ENCODE results near the gene RELN.

- TF ChIP-seq, protein P1, sequence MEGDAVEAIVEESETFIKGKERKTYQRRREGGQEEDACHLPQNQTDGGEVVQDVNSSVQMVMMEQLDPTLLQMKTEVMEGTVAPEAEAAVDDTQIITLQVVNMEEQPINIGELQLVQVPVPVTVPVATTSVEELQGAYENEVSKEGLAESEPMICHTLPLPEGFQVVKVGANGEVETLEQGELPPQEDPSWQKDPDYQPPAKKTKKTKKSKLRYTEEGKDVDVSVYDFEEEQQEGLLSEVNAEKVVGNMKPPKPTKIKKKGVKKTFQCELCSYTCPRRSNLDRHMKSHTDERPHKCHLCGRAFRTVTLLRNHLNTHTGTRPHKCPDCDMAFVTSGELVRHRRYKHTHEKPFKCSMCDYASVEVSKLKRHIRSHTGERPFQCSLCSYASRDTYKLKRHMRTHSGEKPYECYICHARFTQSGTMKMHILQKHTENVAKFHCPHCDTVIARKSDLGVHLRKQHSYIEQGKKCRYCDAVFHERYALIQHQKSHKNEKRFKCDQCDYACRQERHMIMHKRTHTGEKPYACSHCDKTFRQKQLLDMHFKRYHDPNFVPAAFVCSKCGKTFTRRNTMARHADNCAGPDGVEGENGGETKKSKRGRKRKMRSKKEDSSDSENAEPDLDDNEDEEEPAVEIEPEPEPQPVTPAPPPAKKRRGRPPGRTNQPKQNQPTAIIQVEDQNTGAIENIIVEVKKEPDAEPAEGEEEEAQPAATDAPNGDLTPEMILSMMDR (IDR thresholded peaks at IDR 0.05) = no peak
- no peak for TF ChIP-seq POLR2A (IDR thresholded peaks at IDR 0.05)
These were observed 193.7 kb downstream of the RELN start for GRCh38 chr7:103795787-103796186.
